Right lobe of liver (tissue), 4 donors: ENCODE results near the gene FTSJ3.

Experiments used
- POLR2A ChIP-seq: fragments of 450-650 bp; IDR thresholded peaks from one replicate; pipeline ENCODE4 v1.6.1; 2017; ENCODE audit warnings: antibody characterized with exemption, mild to moderate bottlenecking
- TF ChIP-seq, protein P1 (sequence below), 4 donors: fragments of 200-600 bp in 3 of 4; fragments of 450-650 bp in 1 of 4; IDR thresholded peaks; one replicate each; pipeline versions ENCODE4 v1.5.1 to v1.8.0; 2016 to 2022; ENCODE audit warnings: antibody characterized with exemption in 4 of 4, mild to moderate bottlenecking in 2 of 4
- donor health status: DM: no; HTN: no; CAD: no.
- donor health status: DM: no; HTN: no; CAD: no.
- donor health status: DM: no; HTN: yes; CAD: no.

DNA sequence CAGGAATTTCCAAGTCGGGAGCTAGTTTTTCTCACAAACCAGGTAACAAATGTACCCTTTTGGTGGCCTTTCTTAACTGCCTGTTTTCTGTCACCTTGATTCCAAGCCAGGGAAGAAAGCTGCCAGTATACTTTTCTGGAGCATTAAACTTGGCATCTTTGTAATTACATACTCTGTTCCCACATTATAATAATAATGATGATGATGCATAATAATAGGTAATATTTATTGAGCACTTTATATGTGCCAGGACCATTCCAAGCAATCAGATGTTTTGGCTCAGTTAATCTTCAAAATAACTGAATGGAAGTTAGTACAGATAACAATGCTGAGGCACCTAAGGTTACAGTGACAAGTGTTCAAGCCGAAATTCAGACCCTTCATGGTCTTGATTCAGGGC is 11.3 kb downstream of the FTSJ3 start:
- TF ChIP-seq, protein P1, sequence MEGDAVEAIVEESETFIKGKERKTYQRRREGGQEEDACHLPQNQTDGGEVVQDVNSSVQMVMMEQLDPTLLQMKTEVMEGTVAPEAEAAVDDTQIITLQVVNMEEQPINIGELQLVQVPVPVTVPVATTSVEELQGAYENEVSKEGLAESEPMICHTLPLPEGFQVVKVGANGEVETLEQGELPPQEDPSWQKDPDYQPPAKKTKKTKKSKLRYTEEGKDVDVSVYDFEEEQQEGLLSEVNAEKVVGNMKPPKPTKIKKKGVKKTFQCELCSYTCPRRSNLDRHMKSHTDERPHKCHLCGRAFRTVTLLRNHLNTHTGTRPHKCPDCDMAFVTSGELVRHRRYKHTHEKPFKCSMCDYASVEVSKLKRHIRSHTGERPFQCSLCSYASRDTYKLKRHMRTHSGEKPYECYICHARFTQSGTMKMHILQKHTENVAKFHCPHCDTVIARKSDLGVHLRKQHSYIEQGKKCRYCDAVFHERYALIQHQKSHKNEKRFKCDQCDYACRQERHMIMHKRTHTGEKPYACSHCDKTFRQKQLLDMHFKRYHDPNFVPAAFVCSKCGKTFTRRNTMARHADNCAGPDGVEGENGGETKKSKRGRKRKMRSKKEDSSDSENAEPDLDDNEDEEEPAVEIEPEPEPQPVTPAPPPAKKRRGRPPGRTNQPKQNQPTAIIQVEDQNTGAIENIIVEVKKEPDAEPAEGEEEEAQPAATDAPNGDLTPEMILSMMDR (IDR thresholded peaks at IDR 0.05) = no peak
- TF ChIP-seq POLR2A = no peak
